Ecto neural progenitor cell (in vitro differentiated cells): Measurements from ENCODE around the gene OPA3.

Experiments
- DNase-seq: peaks from one replicate; pipeline ENCODE4 v3.0.0-alpha.2; 2018; ENCODE audit warnings: low spot score

The OPA3 gene

GRCh38 chr19:45564131-45564780, 20.3 kb downstream of the OPA3 start:
- DNase-seq, result no peak

GRCh38 chr19:45560686-45561085, 23.9 kb downstream of the OPA3 start:
- no peak for DNase-seq

- no peak for DNase-seq
These were observed 24.6 kb downstream of the OPA3 start for GRCh38 chr19:45560038-45560437.

- DNase-seq, result peak; percentile 69
These were observed 26.2 kb downstream of the OPA3 start for GRCh38 chr19:45558399-45558878.

GRCh38 chr19:45556835-45557234, 27.8 kb downstream of the OPA3 start:
- DNase-seq, result no peak

GRCh38 chr19:45554481-45554880, 30.1 kb downstream of the OPA3 start:
- DNase-seq, result no peak

GRCh38 chr19:45553464-45553863, 31.1 kb downstream of the OPA3 start:
- DNase-seq, result peak; percentile 71

- no peak for DNase-seq
These were observed 36.5 kb downstream of the OPA3 start for GRCh38 chr19:45547965-45548609.

GRCh38 chr19:45547211-45547770, 37.3 kb downstream of the OPA3 start:
- DNase-seq, result no peak

GRCh38 chr19:45542234-45542668, 42.4 kb downstream of the OPA3 start:
- DNase-seq, result no peak

- DNase-seq, result no peak
These were observed 45.1 kb downstream of the OPA3 start for GRCh38 chr19:45539459-45539858.

- DNase-seq, result no peak
These were observed 53.3 kb downstream of the OPA3 start for GRCh38 chr19:45531349-45531748.

GRCh38 chr19:45529420-45529785, 55.2 kb downstream of the OPA3 start:
- no peak for DNase-seq

GRCh38 chr19:45528744-45529419, 55.7 kb downstream of the OPA3 start:
- DNase-seq, result peak; percentile 80

GRCh38 chr19:45528149-45528743, 56.4 kb downstream of the OPA3 start:
- DNase-seq, result peak; percentile 65

GRCh38 chr19:45527731-45528130, 56.9 kb downstream of the OPA3 start:
- peak; percentile 58 for DNase-seq

GRCh38 chr19:45526971-45527370, 57.6 kb downstream of the OPA3 start:
- no peak for DNase-seq

GRCh38 chr19:45526143-45526542, 58.5 kb downstream of the OPA3 start:
- DNase-seq, result peak; percentile 81

- no peak for DNase-seq
These were observed 60.0 kb downstream of the OPA3 start for GRCh38 chr19:45524575-45525129.

- DNase-seq, result peak; percentile 88
These were observed 60.9 kb downstream of the OPA3 start for GRCh38 chr19:45523642-45524256.
